ENCODE measurements around the gene CLN3.

- TF ChIP-seq POLR2A (IDR thresholded peaks at IDR 0.05) (no peak), POLR2AphosphoS5 (IDR thresholded peaks at IDR 0.05) (no peak), EP300 (IDR thresholded peaks at IDR 0.05) (no peak)
- TF ChIP-seq, protein P1, sequence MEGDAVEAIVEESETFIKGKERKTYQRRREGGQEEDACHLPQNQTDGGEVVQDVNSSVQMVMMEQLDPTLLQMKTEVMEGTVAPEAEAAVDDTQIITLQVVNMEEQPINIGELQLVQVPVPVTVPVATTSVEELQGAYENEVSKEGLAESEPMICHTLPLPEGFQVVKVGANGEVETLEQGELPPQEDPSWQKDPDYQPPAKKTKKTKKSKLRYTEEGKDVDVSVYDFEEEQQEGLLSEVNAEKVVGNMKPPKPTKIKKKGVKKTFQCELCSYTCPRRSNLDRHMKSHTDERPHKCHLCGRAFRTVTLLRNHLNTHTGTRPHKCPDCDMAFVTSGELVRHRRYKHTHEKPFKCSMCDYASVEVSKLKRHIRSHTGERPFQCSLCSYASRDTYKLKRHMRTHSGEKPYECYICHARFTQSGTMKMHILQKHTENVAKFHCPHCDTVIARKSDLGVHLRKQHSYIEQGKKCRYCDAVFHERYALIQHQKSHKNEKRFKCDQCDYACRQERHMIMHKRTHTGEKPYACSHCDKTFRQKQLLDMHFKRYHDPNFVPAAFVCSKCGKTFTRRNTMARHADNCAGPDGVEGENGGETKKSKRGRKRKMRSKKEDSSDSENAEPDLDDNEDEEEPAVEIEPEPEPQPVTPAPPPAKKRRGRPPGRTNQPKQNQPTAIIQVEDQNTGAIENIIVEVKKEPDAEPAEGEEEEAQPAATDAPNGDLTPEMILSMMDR (IDR thresholded peaks at IDR 0.05): no peak
Observed at GRCh38 chr16:28475221-28475620, 16.7 kb downstream of the CLN3 start.
